NCI-H1436 treated with DMSO at 0.1 percent for 48 hours (cell line): ENCODE results near the gene PPP6R2.
A peak's percentile ranks its signal among the peaks of the same experiment; 100 is the strongest.

Source experiments
- DNase-seq: peaks from one replicate; lab custom pipeline; 2025; lab: John Stamatoyannopoulos, UW

PPP6R2 gene

DNA sequence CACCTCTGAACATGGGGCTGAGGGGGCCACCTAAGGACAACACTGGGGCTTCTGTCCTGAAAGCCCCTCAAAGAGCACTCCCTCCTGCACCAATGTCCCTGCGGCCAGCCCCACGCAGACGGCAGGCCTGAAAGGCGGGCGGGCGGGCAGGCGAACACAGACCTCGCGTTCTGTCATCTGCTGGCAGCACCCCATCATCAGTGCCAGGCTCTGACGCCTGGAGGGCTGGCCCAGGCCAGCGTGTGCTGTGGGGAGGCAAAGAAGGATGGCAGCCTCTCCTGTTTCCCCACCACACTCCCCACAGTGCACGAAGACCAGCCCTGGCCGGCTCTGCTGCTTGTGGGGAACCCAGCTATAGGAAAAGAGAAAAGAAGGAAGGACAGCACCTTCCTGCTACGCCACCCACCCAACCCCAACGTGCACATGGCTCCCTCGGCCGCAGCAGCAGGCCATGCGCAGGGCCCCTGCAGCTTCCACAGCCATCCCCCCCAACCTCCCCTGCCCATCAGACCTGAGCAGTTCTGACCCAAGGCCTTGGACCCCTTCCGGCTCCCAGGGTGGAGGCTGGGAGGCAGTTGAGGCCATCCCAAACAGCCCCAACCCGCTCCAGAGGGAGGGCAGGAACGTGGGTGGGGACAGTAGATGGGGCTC is 128.2 kb downstream of the PPP6R2 start:
- no peak for DNase-seq

DNA sequence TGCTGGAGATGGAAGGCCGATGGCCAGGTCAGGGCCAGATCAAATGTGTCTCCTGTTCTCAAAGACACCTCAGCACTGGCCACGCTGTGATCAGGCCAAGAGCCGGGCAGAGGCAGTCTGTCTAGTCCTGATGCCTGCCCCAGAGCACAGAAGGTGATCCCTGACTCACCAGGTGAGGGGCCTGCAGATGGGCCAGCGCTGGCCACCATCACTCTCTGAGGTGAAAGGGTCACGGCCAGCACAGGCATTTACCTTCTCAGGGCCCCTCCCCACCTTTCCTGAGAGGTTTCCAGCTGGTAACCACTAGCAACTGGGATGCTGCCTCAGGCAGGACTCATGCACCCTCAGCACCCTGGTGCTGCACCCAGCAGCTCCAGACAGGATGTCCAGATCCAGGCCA is 128.8 kb downstream of the PPP6R2 start:
- no peak for DNase-seq

DNA sequence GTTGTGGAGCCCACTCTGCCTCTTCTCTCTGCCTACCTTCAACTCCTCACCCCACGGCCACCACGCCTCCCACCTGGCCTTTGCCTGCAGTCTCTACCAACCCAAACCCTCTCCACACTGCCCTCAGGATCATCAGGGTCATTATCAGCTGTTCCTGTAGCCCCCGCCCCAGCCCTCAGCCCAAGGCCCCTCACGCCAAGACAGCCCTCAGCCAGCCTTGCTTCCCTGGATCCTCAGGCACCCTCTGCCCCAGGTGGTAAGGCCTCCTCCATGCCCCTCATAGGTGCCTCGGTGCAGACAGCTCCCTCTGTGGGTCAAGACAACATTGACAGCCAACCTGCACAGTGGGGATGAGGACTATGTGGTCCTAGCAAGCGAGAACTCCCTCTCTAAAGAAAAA is 130.0 kb downstream of the PPP6R2 start:
- DNase-seq, result no peak

DNA sequence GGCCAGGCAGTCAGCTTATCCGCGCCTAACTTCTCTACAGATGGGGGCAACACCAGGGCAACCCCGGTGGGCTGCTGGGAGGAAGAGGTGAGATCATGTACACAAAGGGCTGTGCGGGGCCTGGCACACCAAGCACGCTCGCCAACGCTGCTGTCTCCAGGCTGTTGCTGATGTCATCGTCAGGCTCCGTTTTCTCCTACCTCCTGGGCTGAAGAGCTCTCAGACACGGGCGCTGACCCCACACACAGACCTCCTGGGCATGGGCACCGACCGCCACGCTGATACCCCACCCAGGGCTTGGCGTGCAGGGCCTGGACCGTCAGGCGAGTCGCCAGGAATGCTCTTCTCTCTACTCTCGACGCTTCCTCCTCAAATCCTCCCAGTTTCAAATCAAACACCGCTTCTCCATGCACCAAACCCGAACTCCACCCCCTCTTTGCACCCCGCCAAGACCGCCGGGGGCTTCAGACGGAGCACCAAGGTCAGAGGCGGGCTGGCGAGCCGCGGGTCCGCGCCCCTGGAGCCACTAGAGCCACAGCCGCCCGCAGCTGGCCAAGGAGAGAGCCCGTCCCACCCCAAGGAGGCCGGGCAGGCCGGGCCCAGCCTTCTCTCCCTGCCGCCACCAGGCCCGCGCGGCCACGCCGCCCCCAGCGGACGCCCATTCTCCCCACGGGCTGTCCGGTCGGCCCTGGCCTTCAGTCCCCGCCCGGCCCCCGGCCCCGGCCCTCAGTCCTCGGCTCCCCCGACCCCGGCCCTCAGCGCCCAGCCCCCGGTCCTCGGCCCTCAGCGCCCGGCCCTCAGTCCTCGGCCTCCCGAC is 130.9 kb downstream of the PPP6R2 start:
- no peak for DNase-seq

DNA sequence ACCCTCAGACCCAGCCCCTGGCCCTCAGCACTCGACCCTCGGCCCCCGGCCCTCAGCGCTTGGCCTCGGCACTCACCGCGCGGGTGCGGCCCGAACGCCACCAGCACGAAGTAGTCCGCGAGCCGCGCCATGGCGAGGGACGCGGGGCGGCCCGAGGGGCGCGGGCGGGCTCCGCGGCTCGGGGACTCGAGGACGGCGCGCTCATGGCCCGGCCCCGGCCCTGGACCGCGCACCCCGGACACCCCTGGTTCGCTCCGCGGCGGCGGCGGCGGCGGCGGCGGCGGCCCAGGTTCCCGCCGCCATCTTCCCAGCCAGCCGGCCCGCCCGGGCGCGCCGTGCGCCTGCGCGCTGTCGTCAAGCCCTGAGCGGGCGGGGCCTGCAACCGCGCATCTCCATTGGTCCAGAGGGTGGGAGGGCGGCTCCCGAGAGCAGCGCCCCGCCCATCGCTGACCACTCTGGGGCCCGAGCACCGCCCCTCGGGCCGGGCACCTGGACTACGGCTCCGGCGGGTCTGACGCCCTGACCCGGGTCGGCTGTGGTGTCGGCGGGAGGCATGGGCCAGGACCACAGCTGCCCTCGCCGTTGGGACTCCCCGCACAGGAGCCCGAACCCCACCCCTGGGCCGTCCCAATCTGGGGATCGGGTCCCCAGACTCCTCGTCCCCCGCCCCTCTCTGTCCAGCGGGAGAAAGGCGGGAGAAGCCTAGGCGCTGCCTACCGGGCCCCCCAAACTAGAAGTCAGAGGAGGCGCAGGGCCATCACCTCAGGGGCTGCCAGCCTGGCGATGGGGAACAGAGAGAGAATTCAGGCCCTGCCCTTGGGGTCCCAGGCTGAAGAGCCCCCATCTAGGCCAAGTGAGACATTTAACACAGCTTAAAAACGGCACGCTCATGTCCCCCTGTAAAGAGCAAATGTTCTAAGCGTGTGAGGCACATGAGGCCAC is 131.9 kb downstream of the PPP6R2 start, which contains the start of gene SBF1:
TSS of gene SBF1 (minus strand) at position 326 of the 942 bp plus-strand sequence. CDS start at position 131, 195 bp downstream.
- DNase-seq, result no peak

DNA sequence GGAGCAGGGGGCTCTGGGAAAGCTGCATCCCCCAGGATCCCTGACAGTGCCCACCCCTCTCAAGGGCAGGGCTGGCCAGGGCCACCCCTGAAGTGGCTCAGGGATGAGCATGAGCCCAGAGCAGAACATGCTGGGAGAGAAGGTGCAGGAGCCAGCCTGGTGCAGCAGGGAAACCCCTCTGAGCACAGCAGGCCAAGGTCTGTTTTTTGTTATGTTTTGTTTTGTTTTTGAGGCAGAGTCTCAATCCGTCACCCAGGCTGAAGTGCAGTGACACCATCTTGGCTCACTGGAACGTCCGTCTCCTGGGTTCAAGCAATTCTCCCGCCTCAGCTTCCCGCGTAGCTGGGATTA is 132.5 kb downstream of the PPP6R2 start:
- DNase-seq, result no peak

DNA sequence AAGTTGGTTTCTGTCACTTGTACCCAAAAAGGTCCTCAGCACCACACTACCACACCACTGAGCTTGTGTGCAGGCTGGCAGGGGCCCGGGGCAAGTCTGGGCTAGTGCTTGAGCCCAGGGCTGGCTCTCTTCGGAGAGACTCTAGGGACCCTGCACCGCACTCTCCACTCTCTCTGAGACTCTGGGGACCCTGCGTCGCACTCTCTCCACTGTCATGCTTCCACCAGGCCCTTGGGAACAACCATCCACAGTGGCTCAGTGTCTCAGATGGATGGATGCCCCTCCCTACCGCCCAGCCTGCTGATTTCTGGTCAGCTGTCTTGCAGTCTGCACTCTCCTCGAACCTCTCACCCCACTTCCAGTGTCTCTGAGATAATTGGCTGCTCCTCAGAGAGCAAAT is 133.7 kb downstream of the PPP6R2 start:
- DNase-seq, result peak; percentile 90

DNA sequence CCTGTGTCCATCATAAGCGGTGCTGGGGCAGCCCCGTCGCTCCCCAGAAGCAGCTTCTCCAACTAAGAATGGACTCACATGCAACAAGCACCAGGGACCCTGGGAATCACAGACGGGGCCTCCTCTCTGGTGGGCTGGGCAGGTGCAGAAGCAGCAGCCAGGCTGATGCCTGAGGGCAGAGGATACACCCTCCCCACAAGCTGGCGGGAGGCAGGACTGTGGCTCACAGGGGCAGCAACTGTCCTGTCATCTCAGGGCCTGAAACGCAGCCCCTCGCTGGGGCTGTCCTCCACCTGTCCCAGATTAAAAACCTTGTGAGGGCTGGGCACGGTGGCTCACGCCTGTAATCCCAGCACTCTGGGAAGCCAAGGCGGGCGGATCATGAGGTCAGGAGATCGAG is 134.8 kb downstream of the PPP6R2 start:
- no peak for DNase-seq

DNA sequence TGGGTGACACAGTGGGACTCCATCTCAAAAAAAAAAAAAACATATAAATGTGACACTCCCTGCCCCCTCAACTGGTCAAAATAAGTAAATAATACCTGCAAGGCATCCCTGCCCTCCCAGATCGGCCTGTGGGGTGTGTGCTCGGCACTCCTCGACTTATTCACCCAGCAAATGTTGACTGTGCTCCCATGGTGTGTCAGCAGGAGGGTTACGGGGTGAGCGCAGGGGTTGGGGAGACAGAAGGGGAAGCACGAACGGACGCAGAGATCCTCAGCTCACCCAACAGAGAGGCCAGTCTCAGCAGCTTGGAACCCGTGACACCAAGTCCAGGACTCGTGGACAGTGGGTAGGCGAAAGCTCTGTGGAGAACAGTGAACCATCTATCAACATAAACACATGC is 136.6 kb downstream of the PPP6R2 start:
- DNase-seq, result no peak

DNA sequence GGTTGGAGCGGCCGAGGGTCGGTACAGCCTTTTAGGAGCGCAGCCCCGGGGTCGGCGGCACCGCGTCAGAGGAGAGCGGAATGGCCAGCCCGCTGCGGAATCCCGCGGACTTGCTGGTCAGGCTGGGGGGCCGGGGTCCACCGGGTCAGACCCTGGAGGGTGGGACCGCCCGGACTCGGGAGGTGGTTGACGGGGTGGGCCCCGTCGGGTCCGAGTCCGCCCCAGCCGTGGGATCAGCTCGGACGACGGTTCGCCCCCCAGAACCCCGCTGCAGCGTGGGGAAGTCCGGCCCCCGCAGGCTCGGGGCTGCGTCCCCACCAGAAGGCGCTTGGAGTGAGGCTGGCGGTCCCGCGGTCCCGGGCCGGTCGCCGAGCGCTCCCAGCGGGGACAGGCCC is 137.9 kb downstream of the PPP6R2 start:
- no peak for DNase-seq

DNA sequence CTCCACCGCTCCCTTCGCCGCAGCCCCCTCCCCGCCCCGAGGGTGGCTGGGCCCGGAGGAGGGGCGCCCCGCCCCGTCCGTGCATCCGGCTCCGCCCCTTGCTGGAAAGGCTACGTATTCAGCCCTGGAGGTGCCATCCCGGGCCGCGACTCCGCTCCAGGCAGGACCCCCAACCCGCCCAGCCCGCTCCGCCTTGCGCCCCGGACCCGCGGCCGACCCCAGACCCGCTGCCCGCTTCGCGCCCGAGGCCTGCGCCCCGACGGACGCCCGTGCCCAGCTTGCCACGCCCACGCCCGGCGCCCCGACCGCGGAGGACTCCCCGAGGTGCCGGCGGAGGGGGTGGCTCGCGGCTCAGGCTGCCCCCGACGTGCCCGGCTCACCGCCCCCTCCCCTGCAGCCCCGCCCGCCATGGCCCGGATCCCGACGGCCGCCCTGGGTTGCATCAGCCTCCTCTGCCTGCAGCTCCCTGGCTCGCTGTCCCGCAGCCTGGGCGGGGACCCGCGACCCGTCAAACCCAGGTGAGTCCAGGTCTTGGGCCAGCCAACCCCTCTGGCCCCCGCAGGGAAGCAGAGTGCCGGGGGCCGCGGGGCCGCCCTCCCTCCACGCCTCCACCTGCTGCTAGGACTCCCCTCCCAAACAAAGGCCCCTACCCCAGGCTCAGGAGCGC is 138.4 kb downstream of the PPP6R2 start, which contains the start of gene ADM2:
TSS of gene ADM2 (plus strand) at position 104 of the 667 bp plus-strand sequence. CDS start at position 409, 305 bp downstream.
- DNase-seq, result no peak

DNA sequence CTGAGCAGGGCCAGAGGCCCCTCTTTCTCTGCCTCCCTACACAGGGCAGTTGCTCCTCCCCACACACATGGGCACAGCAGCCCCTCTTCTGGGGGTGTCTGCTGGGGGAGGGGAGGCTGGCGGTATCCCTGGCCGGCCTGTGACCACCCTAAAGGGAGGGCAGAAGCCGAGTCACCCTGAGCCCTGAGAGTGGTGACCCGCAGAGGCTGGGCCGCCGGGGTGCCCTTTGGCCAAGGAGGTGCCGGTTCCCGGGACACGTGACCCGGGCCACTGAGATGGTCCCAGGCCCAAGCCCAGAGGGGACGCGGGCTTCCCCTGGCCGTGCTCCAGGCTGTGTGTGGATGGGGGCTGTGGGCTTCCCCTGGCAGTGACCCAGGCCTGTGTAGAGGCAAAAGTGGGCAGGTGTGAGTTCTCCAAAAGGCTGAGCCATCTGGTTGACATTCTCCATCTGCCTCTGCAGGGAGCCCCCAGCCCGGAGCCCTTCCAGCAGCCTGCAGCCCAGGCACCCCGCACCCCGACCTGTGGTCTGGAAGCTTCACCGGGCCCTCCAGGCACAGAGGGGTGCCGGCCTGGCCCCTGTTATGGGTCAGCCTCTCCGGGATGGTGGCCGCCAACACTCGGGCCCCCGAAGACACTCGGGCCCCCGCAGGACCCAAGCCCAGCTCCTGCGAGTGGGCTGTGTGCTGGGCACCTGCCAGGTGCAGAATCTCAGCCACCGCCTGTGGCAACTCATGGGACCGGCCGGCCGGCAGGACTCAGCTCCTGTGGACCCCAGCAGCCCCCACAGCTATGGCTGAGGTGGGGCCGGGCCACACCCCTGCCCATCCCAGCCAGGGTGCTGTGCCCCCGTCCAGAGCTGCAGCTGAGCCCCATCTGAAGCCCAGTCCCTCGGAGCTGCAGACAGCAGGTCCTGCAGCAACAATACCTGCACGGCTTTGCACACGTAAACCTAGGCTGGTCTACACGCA is 139.3 kb downstream of the PPP6R2 start:
- no peak for DNase-seq

DNA sequence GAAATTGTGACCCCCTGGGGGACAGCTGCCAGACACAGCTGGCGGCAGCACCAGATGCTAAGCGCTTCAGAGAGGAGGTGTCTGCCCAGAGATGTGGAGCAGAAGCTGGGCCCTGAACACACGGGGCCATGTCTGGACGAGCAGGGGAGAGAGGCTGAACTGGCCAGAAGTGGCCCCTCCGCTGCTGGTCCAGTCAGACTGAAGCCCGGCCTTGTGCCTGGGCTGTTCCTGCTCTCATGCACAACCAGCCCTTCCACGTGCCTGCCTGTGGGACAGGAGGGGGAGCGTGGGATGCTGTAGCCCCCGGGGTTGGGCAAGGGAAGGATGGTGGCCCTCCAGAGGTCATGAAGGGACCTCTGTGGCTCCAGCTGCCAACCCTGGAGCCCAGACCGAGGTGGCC is 140.0 kb downstream of the PPP6R2 start:
- no peak for DNase-seq

DNA sequence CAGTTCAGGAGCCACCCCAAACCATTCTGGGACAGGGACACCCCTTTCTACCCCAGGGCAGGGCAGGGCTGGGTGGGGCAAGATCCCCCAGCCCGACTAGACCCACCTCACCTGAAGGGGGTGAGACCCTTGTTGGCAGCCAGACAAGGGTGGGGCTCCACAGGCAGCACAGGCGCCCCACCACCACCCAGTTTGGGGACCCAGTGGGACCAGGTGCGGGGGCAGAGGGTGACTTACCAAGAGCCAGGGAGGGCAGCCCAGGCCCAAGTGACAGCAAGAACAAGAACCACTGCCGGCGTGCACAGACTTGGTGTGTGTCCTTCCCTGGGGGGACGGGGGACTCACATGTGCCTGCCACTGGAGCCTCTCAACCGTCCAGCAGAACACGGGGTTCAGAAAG is 140.4 kb downstream of the PPP6R2 start:
- no peak for DNase-seq

DNA sequence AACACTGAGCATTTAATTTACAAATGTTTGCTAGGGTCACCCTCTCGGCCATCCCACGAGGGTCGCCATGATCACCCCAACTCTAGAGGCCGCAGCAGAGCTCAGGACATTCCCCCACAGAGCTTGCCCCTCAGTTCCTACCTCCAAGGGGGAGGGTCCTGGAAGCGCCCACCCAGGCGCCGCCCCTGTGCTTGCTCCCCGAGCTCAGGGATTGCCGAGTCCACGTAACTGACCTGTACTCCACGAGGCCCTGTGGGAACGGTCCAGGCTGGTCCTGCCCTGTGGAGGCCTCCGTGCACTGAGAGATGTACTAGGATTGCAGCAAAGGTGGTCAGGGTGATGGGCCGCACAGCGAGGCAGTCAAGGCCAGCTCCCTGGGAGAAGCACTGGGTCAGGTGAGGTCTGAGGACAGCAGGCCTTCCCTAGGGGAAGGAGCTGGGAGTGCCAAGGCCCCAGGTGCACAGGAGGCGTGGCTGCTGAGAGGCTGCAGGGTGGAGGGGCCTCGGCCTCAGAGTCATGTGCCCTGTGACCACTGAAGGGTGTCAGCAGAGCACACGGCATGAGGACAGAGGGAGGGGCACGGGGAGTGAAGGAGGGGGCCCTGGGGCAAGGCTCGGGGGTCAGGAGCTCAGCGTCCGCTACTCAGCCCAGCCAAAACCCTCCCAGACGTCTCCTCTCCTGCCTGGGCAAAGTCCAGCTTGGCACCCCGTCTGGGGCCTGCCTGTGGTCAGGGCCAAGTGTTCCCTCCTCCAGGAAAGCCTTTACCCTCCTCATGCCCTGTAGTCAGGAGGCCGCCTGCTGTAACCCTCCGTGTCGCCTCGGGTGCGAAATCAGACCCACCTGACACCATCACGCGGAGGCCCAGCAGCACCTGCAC is 141.1 kb downstream of the PPP6R2 start:
- no peak for DNase-seq

DNA sequence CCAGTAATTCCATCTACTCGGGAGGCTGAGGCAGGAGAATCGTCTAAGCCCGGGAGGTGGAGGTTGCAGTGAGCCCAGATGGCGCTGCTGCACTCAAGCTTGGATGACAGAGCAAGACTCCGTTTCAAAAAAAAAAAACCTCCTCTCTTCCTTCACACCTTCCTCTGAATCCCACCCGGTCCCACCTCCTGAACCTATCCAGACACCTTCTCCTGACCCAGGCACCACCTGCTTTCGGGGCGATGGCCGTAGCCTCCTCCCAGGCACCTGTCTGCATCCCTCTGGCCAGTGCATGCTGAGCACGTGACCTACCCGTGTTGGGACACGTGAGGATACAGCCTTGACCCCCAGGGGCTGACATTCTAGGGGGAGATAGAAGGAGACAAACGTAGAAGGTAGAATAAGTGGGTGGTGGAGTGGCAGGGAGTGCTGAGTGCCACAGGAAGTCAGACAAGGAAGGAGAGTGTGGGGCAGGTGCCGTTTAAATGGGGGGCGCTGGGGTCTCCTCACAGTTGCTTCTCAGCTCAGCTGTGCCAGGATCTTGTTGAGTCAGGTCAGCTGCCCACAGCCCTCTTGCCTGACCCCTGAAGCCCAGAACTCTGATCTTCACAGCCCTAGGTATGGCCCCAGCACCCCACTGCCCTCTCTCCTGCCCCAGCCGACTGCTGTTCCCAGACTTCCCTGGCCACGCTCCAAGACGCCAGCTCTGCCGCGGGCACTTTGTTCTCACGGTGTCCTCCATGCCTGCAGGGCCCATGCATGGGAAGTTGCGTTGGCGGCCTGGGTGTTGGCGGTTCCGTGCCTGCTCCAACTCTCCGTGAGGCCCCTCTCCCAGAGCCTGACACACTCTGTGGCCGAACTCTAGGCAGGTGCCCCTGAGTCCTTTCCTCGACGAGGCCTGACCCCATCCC is 142.3 kb downstream of the PPP6R2 start:
- DNase-seq, result no peak

DNA sequence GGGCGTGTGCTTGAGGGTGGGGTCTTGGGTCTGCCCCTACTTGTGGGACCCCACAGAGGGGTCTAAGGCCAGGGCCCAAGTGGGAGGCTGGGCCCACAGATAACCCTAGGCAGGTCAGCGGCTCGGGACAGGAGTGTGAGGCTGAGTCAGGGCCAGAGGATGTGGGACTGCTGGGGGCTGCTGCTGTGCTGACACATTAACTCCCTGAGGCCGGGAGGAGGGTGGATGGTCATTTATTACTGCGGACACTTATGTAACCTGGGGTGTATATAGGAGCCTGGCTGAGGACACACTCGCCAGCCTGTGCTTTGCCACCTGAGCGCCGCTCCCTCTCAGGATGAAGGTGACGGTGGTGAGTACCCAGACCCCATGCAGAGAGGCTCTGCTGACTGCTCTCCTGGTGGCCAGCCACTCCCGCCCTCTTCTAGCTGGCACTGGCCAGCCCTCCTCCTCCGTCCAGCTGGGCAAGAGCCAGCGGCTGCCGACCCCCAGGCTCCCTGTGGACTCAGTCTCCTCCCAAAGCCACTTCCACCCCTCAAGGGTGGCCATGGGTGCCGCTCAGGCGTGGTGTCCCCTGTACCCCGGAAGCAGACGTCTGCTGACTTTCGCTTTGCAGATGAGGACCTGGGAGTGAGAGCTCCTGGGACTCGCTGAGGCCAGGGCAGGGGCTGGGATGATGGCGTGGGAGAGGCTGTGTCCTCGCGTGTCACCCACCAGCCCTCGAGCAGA is 143.6 kb downstream of the PPP6R2 start, which contains the start of gene MIOX:
TSS of gene MIOX (plus strand) at position 299 of the 729 bp plus-strand sequence. CDS start at position 338, 39 bp downstream.
- DNase-seq, result no peak
